Fibroblast of villous mesenchyme (primary cell): ENCODE measurements around the gene MARK1. TPM values are rescaled to one million over a fixed set of nuclear protein-coding genes. Genes with fewer than 3 reads are reported as not detected.

Experiments
- DNase-seq: peaks from one replicate; pipeline ENCODE4 v3.0.0-alpha.2; 2010; ENCODE audit warnings: low read depth
- H3K4me3 ChIP-seq: 2 replicates; pipeline ENCODE4 v1.5.1; 2011; ENCODE audit warnings: low read depth, mild to moderate bottlenecking, low read length
- total RNA-seq: library from RNA; depleted of rRNA; stranded (reverse); fragments of >200 nt; gene quantifications from 2 replicates; pipeline ENCODE4 v1.2.3, GENCODE V29; 2012
- TF ChIP-seq, protein P1 (sequence below): IDR thresholded peaks from 2 replicates; pipeline ENCODE4 v1.5.1; 2012; ENCODE audit warnings: low read depth, mild to moderate bottlenecking, low read length; ENCODE audit not compliant: insufficient read depth

Gene MARK1
- total RNA-seq, 1 donor, result 0.86 TPM

GRCh38 chr1:220491891-220492290 is 36.0 kb upstream of the MARK1 start:
- TF ChIP-seq, protein P1, sequence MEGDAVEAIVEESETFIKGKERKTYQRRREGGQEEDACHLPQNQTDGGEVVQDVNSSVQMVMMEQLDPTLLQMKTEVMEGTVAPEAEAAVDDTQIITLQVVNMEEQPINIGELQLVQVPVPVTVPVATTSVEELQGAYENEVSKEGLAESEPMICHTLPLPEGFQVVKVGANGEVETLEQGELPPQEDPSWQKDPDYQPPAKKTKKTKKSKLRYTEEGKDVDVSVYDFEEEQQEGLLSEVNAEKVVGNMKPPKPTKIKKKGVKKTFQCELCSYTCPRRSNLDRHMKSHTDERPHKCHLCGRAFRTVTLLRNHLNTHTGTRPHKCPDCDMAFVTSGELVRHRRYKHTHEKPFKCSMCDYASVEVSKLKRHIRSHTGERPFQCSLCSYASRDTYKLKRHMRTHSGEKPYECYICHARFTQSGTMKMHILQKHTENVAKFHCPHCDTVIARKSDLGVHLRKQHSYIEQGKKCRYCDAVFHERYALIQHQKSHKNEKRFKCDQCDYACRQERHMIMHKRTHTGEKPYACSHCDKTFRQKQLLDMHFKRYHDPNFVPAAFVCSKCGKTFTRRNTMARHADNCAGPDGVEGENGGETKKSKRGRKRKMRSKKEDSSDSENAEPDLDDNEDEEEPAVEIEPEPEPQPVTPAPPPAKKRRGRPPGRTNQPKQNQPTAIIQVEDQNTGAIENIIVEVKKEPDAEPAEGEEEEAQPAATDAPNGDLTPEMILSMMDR, result no peak
- H3K4me3 ChIP-seq, result no peak overlapping the region
- DNase-seq, result no peak

- no peak overlapping the region for H3K4me3 ChIP-seq
- DNase-seq, result no peak
- TF ChIP-seq, protein P1, result no peak
Observed at GRCh38 chr1:220497220-220497947, 30.6 kb upstream of the MARK1 start.

- H3K4me3 ChIP-seq, result no peak overlapping the region
- no peak for DNase-seq
- TF ChIP-seq, protein P1, result no peak
Observed at GRCh38 chr1:220498188-220498587, 29.7 kb upstream of the MARK1 start.

DNA sequence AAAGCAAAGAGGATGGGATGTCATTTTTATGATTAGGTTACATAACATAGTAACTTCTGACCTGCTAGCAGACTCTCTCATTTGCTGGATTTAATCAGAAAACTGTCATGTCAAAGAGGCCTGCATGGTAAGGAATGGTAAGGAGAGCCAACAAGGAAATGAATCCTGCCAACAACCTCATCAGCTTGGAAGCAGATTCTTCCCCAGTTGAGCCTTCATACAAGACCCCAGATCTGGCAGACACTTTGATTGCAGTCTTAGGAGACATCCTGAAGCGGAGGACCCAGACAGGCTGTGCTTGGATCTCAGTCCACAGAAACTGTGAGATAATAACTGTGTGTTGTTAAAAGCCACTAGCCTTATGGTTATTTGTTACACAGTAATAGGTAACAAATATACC is 27.6 kb upstream of the MARK1 start:
- DNase-seq, result no peak
- no peak overlapping the region for H3K4me3 ChIP-seq
- TF ChIP-seq, protein P1, result no peak

GRCh38 chr1:220504329-220504728 is 23.6 kb upstream of the MARK1 start:
- DNase-seq, result no peak
- no peak overlapping the region for H3K4me3 ChIP-seq
- TF ChIP-seq, protein P1, result no peak

- no peak for DNase-seq
- no peak overlapping the region for H3K4me3 ChIP-seq
- TF ChIP-seq, protein P1, result no peak
Observed at GRCh38 chr1:220507085-220507484, 20.9 kb upstream of the MARK1 start.

DNA sequence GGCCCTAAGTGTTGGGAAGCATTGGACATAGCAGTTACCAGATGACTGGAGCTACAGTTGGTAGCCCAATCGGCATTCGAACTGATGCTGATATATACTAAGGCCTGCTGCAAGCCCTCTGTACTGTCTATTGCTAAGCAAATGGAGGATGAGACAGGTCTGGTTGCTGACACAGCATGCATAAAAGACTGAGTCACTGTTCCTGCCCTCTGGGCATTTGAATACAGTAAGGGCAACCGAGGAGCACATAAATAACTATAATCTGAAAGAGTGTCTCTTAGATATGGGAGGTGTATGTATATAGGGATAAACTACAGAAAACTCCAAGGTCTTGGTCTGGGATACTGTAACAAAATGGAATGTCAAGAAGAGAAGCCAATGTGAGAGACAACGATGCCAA is 16.8 kb upstream of the MARK1 start:
- no peak for DNase-seq
- no peak overlapping the region for H3K4me3 ChIP-seq
- TF ChIP-seq, protein P1, result no peak
